Measurements from ENCODE around the gene TRMT5. TPM values are rescaled to one million over a fixed set of nuclear protein-coding genes. Genes with fewer than 3 reads are reported as not detected.

Gene TRMT5, protein sequence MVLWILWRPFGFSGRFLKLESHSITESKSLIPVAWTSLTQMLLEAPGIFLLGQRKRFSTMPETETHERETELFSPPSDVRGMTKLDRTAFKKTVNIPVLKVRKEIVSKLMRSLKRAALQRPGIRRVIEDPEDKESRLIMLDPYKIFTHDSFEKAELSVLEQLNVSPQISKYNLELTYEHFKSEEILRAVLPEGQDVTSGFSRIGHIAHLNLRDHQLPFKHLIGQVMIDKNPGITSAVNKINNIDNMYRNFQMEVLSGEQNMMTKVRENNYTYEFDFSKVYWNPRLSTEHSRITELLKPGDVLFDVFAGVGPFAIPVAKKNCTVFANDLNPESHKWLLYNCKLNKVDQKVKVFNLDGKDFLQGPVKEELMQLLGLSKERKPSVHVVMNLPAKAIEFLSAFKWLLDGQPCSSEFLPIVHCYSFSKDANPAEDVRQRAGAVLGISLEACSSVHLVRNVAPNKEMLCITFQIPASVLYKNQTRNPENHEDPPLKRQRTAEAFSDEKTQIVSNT
- 10 to 100 TPM; 19.2 to 29.7 (median 24.1) TPM for polyA plus RNA-seq (ENCODE audit: insufficient read length in 4 of 4)

GRCh38 chr14:60980811-60981632 is at the start of gene TRMT5, which contains the start of gene SLC38A6:
Gene TRMT5 (minus strand): TSS chr14:60981079. CDS start chr14:60980973, 106 bp downstream.
Gene SLC38A6 (plus strand): TSS chr14:60981245. CDS start chr14:60981278, 33 bp downstream.
- peak; percentile 82 to 91 (median 88) for DNase-seq (ENCODE audit: low read depth in 4 of 4, low spot score in 3 of 4)

- DNase-seq (ENCODE audit: low read depth in 4 of 4, low spot score in 3 of 4) = no peak
Observed at GRCh38 chr14:61026526-61026925, 45.6 kb upstream of the TRMT5 start.

DNA sequence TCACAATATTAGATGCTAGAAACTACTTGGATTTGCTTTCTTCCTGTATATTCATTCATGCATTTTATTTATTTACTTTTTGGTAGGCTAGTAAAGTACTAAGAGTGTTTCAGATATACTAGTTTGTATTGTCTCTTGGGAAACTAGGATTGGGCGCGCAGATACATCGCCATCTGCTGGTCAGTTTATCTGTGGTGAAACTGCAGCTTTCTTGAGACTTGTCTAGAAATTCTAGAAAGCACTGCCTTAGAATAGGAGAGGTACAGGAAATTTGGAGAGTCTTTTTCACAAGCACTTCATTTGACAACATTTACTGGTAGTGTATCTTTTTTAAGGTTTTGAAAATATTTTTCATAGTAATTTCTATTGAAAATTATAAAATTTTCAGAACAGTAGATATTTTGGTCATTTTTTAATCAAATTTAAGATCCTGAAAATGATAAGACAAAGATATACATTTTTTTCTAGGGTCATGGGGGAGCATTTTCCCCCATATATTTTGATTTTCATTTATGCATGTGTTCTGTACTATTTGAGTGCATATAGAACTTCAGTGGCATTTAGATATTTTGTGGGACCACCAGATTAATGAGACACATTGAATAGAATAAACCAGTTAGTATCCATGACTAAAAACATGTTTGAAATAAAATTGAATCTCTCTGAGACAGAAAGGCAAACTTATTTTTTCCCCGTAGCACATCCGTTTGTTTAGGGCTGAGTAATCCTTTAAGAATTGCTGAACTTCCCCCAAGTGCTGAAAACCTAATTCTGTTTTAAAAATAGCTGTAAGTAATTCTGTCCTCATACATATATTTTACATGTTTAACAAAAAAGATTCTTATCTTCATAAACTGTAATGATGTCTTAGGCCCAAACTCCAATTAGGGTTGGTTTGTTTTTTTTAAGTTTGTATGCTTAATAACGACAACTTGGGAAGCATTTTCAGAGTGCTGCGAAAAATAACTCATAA is 44.7 kb upstream of the TRMT5 start:
- peak; percentile 39 to 60 (median 46) for DNase-seq (ENCODE audit: low read depth in 4 of 4, low spot score in 3 of 4)

DNA sequence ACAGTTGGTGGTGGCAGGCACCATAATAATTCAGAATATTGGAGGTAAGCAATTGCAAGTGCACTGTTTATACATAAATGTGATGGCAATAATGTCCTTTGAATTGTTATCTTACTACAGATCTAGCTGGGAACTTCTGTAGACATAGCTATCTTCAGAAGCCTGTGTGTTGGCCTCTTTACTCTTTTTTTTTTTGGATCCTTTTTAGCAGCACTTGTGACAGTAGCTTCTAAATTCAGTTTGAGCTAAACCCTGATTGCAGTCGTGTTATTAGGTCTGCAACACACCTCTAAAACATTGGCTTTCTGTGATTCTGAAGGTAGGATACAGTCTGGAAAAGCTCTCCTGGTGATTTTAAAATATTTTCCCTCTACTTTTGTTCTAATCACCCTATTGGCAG is 38.7 kb upstream of the TRMT5 start:
- no peak for DNase-seq (ENCODE audit: low read depth in 4 of 4, low spot score in 3 of 4)

GRCh38 chr14:61003571-61003970 is 22.7 kb upstream of the TRMT5 start:
- no peak for DNase-seq (ENCODE audit: low read depth in 4 of 4, low spot score in 3 of 4)

GRCh38 chr14:60999536-60999935 is 18.7 kb upstream of the TRMT5 start:
- DNase-seq (ENCODE audit: low read depth in 4 of 4, low spot score in 3 of 4) = no peak

DNA sequence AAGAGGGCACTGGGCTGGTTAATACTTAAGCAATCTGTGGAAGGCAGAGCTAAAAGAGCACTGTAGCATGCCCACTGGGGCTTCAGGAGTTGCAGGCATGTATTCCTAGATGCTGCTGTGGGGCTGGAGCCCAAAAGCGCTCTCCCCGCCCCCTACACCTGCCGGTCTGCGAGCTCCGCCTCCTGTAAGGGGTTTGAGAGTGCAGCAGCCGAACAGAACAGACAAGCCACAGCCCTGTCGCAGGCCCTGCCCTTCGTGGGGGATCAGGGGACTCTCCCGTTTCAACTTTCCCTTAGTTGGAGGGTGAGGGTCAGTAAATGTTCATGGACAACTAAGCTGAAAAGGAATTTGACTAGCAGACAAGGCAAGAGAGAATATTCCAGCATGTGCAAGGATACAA is 17.7 kb upstream of the TRMT5 start:
- DNase-seq (ENCODE audit: low read depth in 4 of 4, low spot score in 3 of 4) = no peak

GRCh38 chr14:60989599-60989998 is 8.7 kb upstream of the TRMT5 start:
- DNase-seq (ENCODE audit: low read depth in 4 of 4, low spot score in 3 of 4) = no peak

- no peak for DNase-seq (ENCODE audit: low read depth in 4 of 4, low spot score in 3 of 4)
Observed at GRCh38 chr14:60986500-60986899, 5.6 kb upstream of the TRMT5 start.

DNA sequence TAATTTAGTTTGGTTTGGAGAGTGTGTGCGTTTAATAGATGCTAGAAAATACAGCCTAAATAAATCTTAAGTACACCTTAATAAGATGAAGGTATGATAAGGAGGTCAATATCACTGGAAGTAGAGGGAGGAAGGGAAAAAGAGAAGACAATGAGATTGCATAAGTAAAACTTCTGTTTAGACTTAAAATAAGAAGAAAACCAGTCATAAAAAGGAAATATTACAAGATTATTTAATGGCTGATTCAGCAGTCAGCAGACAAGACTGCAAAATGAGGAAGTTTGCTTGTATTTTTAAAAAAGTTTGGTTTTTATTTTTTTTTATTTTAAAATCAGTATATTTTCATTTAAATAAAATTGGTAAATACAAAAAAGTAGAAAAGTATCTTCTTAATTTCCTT is 3.3 kb upstream of the TRMT5 start:
- no peak for DNase-seq (ENCODE audit: low read depth in 4 of 4, low spot score in 3 of 4)

- no peak for DNase-seq (ENCODE audit: low read depth in 4 of 4, low spot score in 3 of 4)
Observed at GRCh38 chr14:60981633-60982455, 965 bp upstream of the TRMT5 start.

- DNase-seq (ENCODE audit: low read depth in 4 of 4, low spot score in 3 of 4) = no peak
Observed at GRCh38 chr14:60977847-60978246, 3.0 kb downstream of the TRMT5 start.

DNA sequence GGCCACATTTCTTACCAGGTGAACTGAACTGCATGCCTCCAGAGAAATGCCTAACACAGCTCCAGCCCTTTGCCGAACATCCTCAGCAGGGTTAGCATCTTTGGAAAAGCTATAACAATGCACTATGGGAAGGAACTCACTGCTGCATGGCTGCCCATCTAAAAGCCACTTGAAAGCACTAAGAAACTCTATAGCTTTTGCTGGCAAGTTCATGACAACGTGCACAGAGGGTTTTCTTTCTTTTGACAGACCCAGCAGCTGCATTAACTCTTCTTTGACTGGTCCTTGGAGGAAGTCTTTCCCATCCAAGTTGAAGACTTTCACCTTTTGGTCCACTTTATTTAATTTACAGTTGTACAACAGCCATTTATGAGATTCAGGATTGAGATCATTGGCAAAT is 5.3 kb downstream of the TRMT5 start:
- no peak for DNase-seq (ENCODE audit: low read depth in 4 of 4, low spot score in 3 of 4)

DNA sequence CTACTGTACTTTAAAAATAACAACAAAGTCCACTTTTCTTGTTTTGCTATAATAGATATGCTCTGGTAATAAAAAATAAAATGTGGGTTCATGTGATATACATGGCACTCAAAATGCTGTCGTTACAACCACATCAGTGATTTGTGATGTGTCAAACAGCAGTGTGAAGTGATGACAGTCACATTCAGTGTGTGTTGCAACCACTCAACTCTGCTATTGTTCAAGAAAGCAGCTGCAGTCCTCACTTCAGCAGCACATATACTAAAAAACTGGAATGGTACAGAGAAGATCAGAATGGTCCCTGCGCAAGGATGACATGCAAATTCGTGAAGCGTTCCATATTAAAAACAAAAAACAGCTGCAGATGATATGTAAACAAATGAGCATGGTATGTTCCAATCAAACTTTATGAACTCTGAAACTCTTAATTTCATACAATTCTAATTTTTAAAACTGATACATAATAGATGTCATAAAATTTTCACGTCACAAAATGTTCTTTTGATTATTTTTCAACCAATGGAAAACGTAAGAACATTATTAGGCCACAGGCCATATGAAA is 6.7 kb downstream of the TRMT5 start:
- DNase-seq (ENCODE audit: low read depth in 4 of 4, low spot score in 3 of 4) = no peak

DNA sequence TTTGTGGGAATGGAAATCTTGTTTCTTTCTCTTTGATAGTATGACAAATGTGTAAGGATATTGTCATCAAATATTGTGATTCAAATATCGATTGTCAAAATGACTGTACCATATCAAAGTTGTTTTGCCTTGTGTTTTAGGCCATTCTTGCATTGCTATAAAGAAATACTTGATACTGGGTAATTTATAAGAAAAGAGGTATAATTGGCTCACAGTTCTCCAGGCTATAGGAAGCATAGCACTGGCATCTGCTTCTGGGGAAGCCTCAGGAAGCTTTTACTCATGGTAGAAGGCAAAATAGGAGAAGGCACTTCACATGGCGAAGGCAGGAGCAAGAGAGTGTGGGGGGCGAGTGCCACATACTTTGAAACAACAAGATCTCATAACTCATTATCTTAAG is 7.8 kb downstream of the TRMT5 start:
- no peak for DNase-seq (ENCODE audit: low read depth in 4 of 4, low spot score in 3 of 4)

- no peak for DNase-seq (ENCODE audit: low read depth in 4 of 4, low spot score in 3 of 4)
Observed at GRCh38 chr14:60972295-60972694, 8.6 kb downstream of the TRMT5 start.

DNA sequence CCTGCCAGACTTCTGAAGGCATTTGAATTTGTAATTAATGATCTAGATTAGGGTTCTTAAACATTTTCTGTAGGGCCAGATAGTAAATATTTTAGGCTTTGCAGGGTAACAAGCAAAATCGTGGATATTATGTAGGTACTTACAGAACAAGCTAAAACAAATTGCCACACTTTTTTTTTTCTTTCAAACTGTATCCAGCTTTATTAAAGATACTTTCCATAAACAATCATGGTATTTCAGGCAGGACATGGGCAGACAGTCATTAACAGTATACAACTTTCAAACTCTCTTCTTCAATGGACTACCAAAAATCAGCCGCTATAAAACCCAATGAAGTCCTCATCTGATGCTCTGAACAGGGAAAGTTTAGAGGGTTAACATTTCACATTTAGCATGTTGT is 9.6 kb downstream of the TRMT5 start:
- no peak for DNase-seq (ENCODE audit: low read depth in 4 of 4, low spot score in 3 of 4)

DNA sequence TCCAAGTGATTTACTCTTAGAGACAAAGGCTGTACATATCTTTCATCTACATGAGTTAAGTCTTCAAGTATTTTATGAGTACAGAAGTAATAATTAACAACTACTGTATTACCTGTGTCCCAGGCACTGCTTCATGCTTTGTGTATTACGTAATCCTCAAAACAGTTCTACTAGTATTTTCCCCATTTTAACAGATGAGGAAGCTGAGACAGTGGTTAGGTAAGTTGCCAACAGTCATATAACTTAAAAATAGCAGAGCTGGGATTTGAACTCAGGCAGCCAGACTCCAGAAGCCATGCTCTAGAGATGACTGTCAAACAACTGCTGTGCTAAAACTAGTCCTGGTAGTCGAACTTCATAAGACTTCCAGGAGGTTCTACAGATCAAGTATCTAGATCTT is 10.7 kb downstream of the TRMT5 start:
- no peak for DNase-seq (ENCODE audit: low read depth in 4 of 4, low spot score in 3 of 4)

DNA sequence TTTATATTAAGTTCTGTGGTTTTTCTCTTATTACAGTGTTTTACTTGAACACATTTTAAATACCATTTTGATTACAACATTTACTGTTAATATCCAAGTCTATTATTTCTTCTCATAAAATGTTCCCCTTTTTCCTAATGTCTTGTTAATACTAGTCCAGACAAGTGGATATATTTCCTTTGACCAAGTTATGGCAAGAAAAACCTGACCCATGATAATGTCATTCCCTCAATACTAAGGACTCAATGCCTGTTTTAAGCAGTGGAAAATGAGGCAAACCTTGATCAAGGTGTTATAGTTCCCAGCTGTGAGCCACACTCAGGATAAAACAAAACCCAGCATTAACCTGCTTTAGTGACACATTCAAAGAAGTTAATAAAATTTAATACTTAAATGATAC is 12.2 kb downstream of the TRMT5 start:
- no peak for DNase-seq (ENCODE audit: low read depth in 4 of 4, low spot score in 3 of 4)
